Tibial nerve (tissue), 3 donors: Measurements from ENCODE around the gene UACA.

ENCODE experiments used
- CTCF ChIP-seq, 5 experiments: fragments of 200-600 bp in 3 of 5; fragments of 450-650 bp in 2 of 5; sonication (generic) in 3 of 5; IDR thresholded peaks; one replicate each; pipeline ENCODE4 v1.5.1; 2016 to 2019; ENCODE audit warnings: antibody characterized with exemption in 5 of 5, mild to moderate bottlenecking in 3 of 5, moderate library complexity in 2 of 5
- POLR2A ChIP-seq, 2 donors: fragments of 450-650 bp; IDR thresholded peaks; one replicate each; pipeline ENCODE4 v1.6.1; 2017; ENCODE audit warnings: antibody characterized with exemption in 2 of 2, mild to moderate bottlenecking in 2 of 2, moderate library complexity in 2 of 2

- TF ChIP-seq CTCF (IDR thresholded peaks at IDR 0.05) (no peak), POLR2A (IDR thresholded peaks at IDR 0.05) (no peak)
Observed at GRCh38 chr15:70741107-70741531, 22.2 kb downstream of the UACA start.
